ENCODE data around the gene TRIM62.

TRIM62 gene

DNA sequence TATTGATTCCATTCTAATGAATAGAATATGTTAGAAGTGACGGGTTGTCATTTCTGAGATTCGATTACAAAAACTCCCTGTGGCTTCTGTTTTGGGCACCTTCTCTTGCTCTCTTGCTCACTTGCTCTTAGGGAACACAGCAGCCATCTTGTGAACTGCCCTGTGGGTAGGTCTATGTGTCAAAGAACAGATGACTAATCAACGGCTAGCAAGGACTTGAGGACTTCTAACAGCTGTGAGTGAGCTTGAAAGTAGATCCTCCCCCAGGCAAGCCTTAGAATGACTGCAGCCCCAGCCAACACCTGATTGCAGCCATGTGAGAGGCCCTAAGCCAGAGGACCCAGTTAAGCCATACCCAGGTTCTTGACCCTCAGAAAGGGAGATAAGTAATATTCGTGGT, 51.5 kb downstream of the TRIM62 start:
- TF ChIP-seq POLR2AphosphoS5 (IDR thresholded peaks at IDR 0.05; ENCODE audit: low read depth, low read length) (no peak), TAF1 (IDR thresholded peaks at IDR 0.05; ENCODE audit: borderline replicate concordance, insufficient read depth, low read length) (no peak), SIN3A (IDR thresholded peaks at IDR 0.05; ENCODE audit: borderline replicate concordance, insufficient read depth, low read length) (no peak), FOXP2 (optimal IDR thresholded peaks at IDR 0.05; ENCODE audit: borderline replicate concordance, extremely low read depth, extremely low read length, insufficient read depth) (no peak)
- TF ChIP-seq, protein P1, sequence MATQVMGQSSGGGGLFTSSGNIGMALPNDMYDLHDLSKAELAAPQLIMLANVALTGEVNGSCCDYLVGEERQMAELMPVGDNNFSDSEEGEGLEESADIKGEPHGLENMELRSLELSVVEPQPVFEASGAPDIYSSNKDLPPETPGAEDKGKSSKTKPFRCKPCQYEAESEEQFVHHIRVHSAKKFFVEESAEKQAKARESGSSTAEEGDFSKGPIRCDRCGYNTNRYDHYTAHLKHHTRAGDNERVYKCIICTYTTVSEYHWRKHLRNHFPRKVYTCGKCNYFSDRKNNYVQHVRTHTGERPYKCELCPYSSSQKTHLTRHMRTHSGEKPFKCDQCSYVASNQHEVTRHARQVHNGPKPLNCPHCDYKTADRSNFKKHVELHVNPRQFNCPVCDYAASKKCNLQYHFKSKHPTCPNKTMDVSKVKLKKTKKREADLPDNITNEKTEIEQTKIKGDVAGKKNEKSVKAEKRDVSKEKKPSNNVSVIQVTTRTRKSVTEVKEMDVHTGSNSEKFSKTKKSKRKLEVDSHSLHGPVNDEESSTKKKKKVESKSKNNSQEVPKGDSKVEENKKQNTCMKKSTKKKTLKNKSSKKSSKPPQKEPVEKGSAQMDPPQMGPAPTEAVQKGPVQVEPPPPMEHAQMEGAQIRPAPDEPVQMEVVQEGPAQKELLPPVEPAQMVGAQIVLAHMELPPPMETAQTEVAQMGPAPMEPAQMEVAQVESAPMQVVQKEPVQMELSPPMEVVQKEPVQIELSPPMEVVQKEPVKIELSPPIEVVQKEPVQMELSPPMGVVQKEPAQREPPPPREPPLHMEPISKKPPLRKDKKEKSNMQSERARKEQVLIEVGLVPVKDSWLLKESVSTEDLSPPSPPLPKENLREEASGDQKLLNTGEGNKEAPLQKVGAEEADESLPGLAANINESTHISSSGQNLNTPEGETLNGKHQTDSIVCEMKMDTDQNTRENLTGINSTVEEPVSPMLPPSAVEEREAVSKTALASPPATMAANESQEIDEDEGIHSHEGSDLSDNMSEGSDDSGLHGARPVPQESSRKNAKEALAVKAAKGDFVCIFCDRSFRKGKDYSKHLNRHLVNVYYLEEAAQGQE (IDR thresholded peaks at IDR 0.05; ENCODE audit: insufficient read depth in 1 of 2, low read depth in 2 of 2, low read length in 2 of 2), result no peak

DNA sequence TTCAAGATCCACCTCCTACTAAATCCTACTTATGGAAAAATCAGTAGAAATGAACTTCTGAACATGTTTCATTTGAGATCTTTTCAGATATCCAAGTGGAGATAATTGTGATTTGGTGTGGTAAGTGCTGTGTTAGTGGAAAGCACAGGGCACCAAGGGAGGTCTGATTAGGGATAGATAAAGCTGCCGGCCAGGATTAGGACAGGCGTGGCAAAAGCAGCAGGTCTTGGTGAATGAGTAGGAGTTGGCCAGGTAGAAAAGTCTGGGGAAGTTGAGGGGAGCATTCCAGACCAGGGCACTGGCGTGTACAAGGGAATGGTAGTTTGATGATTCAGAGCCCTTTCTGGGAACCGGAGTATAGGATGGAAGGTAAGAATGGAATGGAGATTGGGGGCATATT, 53.1 kb downstream of the TRIM62 start:
- TF ChIP-seq, protein P1 (IDR thresholded peaks at IDR 0.05; ENCODE audit: insufficient read depth in 1 of 2, low read depth in 2 of 2, low read length in 2 of 2), result no peak
- TF ChIP-seq SIN3A (IDR thresholded peaks at IDR 0.05; ENCODE audit: borderline replicate concordance, insufficient read depth, low read length) (no peak), POLR2AphosphoS5 (IDR thresholded peaks at IDR 0.05; ENCODE audit: low read depth, low read length) (no peak), TAF1 (IDR thresholded peaks at IDR 0.05; ENCODE audit: borderline replicate concordance, insufficient read depth, low read length) (no peak), FOXP2 (optimal IDR thresholded peaks at IDR 0.05; ENCODE audit: borderline replicate concordance, extremely low read depth, extremely low read length, insufficient read depth) (no peak)

DNA sequence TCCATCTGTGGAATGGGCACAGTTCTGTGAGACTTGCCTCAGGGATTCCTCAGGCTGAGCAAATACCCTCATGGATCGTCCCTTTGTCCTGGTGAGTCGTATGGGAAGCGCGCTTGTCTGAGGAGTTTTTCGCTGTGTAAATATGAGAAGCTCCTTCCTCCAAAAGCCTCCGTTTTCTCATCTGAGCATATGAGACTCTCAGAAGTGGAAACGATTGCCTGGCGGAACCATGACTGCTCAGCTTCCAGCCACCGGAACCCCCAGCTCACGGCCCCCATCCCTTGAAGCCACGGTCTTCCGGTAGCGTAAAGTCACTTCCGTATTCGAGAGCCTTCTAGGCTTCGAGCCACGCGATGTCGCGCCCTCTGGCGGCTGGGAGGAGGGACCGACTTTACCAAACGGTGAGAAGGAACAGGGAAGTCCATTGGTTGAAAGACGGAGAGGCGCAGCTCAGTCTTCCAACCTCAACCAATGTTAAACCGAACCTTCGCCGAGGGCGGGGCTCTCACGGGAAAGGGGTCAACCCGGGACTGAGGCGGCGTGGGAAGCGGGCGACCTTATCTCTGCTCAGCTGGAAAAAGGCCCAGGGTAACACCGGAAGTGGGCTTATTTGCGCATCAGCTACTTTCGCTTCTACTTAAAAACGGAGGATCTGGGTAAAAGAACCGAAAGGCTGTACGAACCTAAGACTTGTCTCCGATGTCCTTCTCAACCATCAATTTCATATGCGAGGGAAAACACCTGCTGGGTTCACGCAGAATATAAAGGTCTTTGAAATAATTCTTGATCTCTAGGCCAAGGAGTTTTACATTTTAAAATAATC, 54.6 kb downstream of the TRIM62 start:
- TF ChIP-seq TAF1 (IDR thresholded peaks at IDR 0.05; ENCODE audit: borderline replicate concordance, insufficient read depth, low read length), result peak; percentile 95; the same call in 1 of the 2 replicates
- TF ChIP-seq POLR2AphosphoS5 (IDR thresholded peaks at IDR 0.05; ENCODE audit: low read depth, low read length), result peak; percentile 96
- TF ChIP-seq FOXP2 (optimal IDR thresholded peaks at IDR 0.05; ENCODE audit: borderline replicate concordance, extremely low read depth, extremely low read length, insufficient read depth), result peak; percentile 49
- TF ChIP-seq, protein P1 (IDR thresholded peaks at IDR 0.05; ENCODE audit: insufficient read depth in 1 of 2, low read depth in 2 of 2, low read length in 2 of 2), result peak in 1 of 2 experiments; percentile 25; a peak in 1 of 4 replicates
- peak; percentile 51; the same call in 1 of the 2 replicates for TF ChIP-seq SIN3A (IDR thresholded peaks at IDR 0.05; ENCODE audit: borderline replicate concordance, insufficient read depth, low read length)

DNA sequence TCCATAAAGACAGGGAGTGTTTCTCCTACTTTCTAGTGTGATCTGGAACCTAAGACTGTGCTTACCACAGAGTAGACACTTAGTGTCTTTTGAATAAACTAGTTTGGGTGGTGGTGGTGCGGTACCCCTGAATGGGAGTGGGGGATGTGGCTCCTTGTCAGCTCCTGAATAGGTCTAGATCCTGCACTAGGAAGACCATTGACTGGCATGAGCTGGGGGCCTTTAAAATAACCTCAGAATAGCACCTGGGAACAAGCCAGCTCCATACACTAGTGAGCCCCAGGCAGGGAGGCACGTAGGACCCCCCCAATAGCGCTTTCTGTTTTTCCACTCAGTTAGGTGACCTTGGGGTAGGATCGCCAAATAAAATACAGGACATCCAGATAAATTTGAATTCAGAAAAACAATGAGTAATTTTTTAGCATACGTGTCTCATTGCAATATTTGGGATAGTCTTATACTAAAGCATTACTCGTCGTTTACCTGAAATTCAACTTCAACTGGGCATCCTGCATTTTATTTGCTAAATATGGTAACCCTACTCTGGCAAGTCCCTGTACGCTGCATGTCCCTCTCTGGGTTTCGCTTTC, 55.3 kb downstream of the TRIM62 start:
- TF ChIP-seq FOXP2 (optimal IDR thresholded peaks at IDR 0.05; ENCODE audit: borderline replicate concordance, extremely low read depth, extremely low read length, insufficient read depth), result no peak
- no peak for TF ChIP-seq SIN3A (IDR thresholded peaks at IDR 0.05; ENCODE audit: borderline replicate concordance, insufficient read depth, low read length)
- TF ChIP-seq, protein P1 (IDR thresholded peaks at IDR 0.05; ENCODE audit: insufficient read depth in 1 of 2, low read depth in 2 of 2, low read length in 2 of 2), result no peak
- TF ChIP-seq TAF1 (IDR thresholded peaks at IDR 0.05; ENCODE audit: borderline replicate concordance, insufficient read depth, low read length), result no peak
- TF ChIP-seq POLR2AphosphoS5 (IDR thresholded peaks at IDR 0.05; ENCODE audit: low read depth, low read length), result no peak
